Hepatocyte (in vitro differentiated cells): Measurements from ENCODE around the gene VMP1. TPM values are rescaled to one million over a fixed set of nuclear protein-coding genes. Genes with fewer than 3 reads are reported as not detected.
A peak's percentile ranks its signal among the peaks of the same experiment; 100 is the strongest.

ENCODE experiments used
- DNase-seq: peaks from one replicate; pipeline ENCODE4 v3.0.0-alpha.2; 2016; ENCODE audit warnings: low spot score
- H2AFZ ChIP-seq: fragments of 200-600 bp; sonication (generic); 2 replicates; pipeline ENCODE4 v1.6.0; 2016; ENCODE audit warnings: antibody characterized with exemption, mild to moderate bottlenecking
- H3K27ac ChIP-seq: fragments of 200-600 bp; sonication (generic); 2 replicates; pipeline ENCODE4 v1.5.1; 2016; ENCODE audit warnings: mild to moderate bottlenecking
- H3K27me3 ChIP-seq: fragments of 200-600 bp; sonication (generic); 2 replicates; pipeline ENCODE4 v1.6.1; 2016
- H3K36me3 ChIP-seq: fragments of 200-600 bp; sonication (generic); replicated peaks from 2 replicates; pipeline ENCODE4 v1.5.1; 2016; ENCODE audit warnings: low read depth; ENCODE audit not compliant: insufficient read depth
- H3K4me1 ChIP-seq: fragments of 200-600 bp; sonication (generic); 2 replicates; pipeline ENCODE4 v1.5.1; 2016; ENCODE audit warnings: mild to moderate bottlenecking, moderate library complexity; ENCODE audit not compliant: insufficient read depth
- H3K4me2 ChIP-seq: fragments of 200-600 bp; sonication (generic); 2 replicates; pipeline ENCODE4 v1.6.0; 2016
- H3K4me3 ChIP-seq: fragments of 200-600 bp; sonication (generic); 2 replicates; pipeline ENCODE4 v1.5.1; 2016; ENCODE audit warnings: mild to moderate bottlenecking
- H3K79me2 ChIP-seq: fragments of 200-600 bp; sonication (generic); 2 replicates; pipeline ENCODE4 v1.6.0; 2017; ENCODE audit warnings: mild to moderate bottlenecking
- H3K9me2 ChIP-seq: fragments of 200-600 bp; sonication (generic); replicated peaks from 2 replicates; pipeline ENCODE4 v1.6.0; 2017; ENCODE audit warnings: mild to moderate bottlenecking; ENCODE audit not compliant: insufficient read depth
- H3K9me3 ChIP-seq: fragments of 200-600 bp; sonication (generic); 2 replicates; pipeline ENCODE4 v1.5.1; 2016; ENCODE audit warnings: low read depth, mild to moderate bottlenecking
- H4K20me1 ChIP-seq: fragments of 200-600 bp; sonication (generic); 2 replicates; pipeline ENCODE4 v1.6.0; 2016; ENCODE audit warnings: mild to moderate bottlenecking; ENCODE audit not compliant: insufficient read depth, poor library complexity, severe bottlenecking
- CTCF ChIP-seq: fragments of 200-600 bp; sonication (generic); IDR thresholded peaks from 2 replicates; pipeline ENCODE4 v1.5.1; 2016; ENCODE audit warnings: antibody characterized with exemption, mild to moderate bottlenecking; ENCODE audit not compliant: poor library complexity
- EZH2 ChIP-seq: fragments of 200-600 bp; sonication (generic); IDR thresholded peaks from 2 replicates; pipeline ENCODE4 v1.6.1; 2016; ENCODE audit warnings: antibody characterized with exemption, mild to moderate bottlenecking, borderline replicate concordance
- EZH2phosphoT487 ChIP-seq: fragments of 200-600 bp; sonication (generic); IDR thresholded peaks from one replicate; pipeline ENCODE4 v1.6.1; 2018; ENCODE audit warnings: antibody characterized with exemption, mild to moderate bottlenecking, low read depth, moderate library complexity; ENCODE audit not compliant: unreplicated experiment, severe bottlenecking
- WGBS: methylation state at CpG from one replicate; pipeline ENCODE4 v1.1.6; 2016; ENCODE audit warnings: low lambda C conversion rate; ENCODE audit errors: missing lambda C conversion rate; 5-methylcytosine and 5-hydroxymethylcytosine counted together
- polyA plus RNA-seq: library from polyadenylated mRNA; unstranded; fragments of >200 nt; fragmentation: Nextera tagmentation; extraction: Ambion mirVana; gene quantifications from 2 replicates; pipeline ENCODE4 v1.2.1, GENCODE V29; 2016
- total RNA-seq: library from RNA; depleted of rRNA; stranded (reverse); fragments of >200 nt; gene quantifications from 2 replicates; pipeline ENCODE4 v1.2.3, GENCODE V29; 2014

The VMP1 gene
- total and polyA plus RNA-seq, 2 experiments from 2014 or later: 139 to 479 TPM

GRCh38 chr17:59723041-59723440, 15.6 kb downstream of the VMP1 start:
- DNase-seq: no peak
- peak overlapping the region; percentile 66 for H3K27ac ChIP-seq
- H3K4me3 ChIP-seq: no peak overlapping the region
- H3K36me3 ChIP-seq: no peaks in the 10 kb centered on the region
- WGBS: 83% methylated on average over 1 of the region's 1 CpG
- H3K4me1 ChIP-seq: peaks cover 12% of the 10 kb centered on the region
- no peaks in the 10 kb centered on the region for H3K9me3 ChIP-seq
- no peaks in the 10 kb centered on the region for H3K9me2 ChIP-seq
- H4K20me1 ChIP-seq: peaks cover 6% of the 10 kb centered on the region
- no peak for TF ChIP-seq EZH2
- H3K4me2 ChIP-seq: peak overlapping the region; percentile 57
- no peaks in the 10 kb centered on the region for H3K27me3 ChIP-seq
- no peak overlapping the region for H2AFZ ChIP-seq
- peaks cover 98% of the 10 kb centered on the region for H3K79me2 ChIP-seq

GRCh38 chr17:59723607-59724006, 16.2 kb downstream of the VMP1 start:
- H3K4me3 ChIP-seq: no peak overlapping the region
- H3K4me1 ChIP-seq: peaks cover 15% of the 10 kb centered on the region
- no peaks in the 10 kb centered on the region for H3K9me3 ChIP-seq
- peaks cover 6% of the 10 kb centered on the region for H4K20me1 ChIP-seq
- H3K27me3 ChIP-seq: no peaks in the 10 kb centered on the region
- no peaks in the 10 kb centered on the region for H3K36me3 ChIP-seq
- DNase-seq: no peak
- peak overlapping the region; percentile 57 for H3K4me2 ChIP-seq
- H2AFZ ChIP-seq: no peak overlapping the region
- TF ChIP-seq CTCF (no peak), EZH2 (no peak), EZH2phosphoT487 (no peak)
- whole genome bisulfite sequencing: 89% methylated on average over 1 of the region's 1 CpG
- peak overlapping the region; percentile 66 for H3K27ac ChIP-seq
- peaks cover 99% of the 10 kb centered on the region for H3K79me2 ChIP-seq
- no peaks in the 10 kb centered on the region for H3K9me2 ChIP-seq

GRCh38 chr17:59725691-59726090, 18.2 kb downstream of the VMP1 start:
- Histone ChIP-seq H3K4me2 (no peak overlapping the region), H3K9me3 (no peaks in the 10 kb centered on the region), H4K20me1 (peaks cover 6% of the 10 kb centered on the region), H3K4me1 (peaks cover 15% of the 10 kb centered on the region), H3K36me3 (no peaks in the 10 kb centered on the region), H3K9me2 (no peaks in the 10 kb centered on the region), H3K4me3 (no peak overlapping the region), H3K27me3 (no peaks in the 10 kb centered on the region), H3K27ac (no peak overlapping the region), H2AFZ (no peak overlapping the region), H3K79me2 (peaks cover 94% of the 10 kb centered on the region)
- no peak for TF ChIP-seq EZH2phosphoT487
- TF ChIP-seq CTCF: no peak
- TF ChIP-seq EZH2: no peak
- WGBS: 64% methylated on average over 2 of the region's 2 CpGs
- no peak for DNase-seq

- Histone ChIP-seq H3K36me3 (no peaks in the 10 kb centered on the region), H2AFZ (no peak overlapping the region), H4K20me1 (peaks cover 6% of the 10 kb centered on the region), H3K4me2 (no peak overlapping the region), H3K27me3 (no peaks in the 10 kb centered on the region), H3K9me3 (no peaks in the 10 kb centered on the region), H3K4me3 (no peak overlapping the region), H3K79me2 (peaks cover 91% of the 10 kb centered on the region), H3K4me1 (peaks cover 15% of the 10 kb centered on the region), H3K9me2 (no peaks in the 10 kb centered on the region), H3K27ac (no peak overlapping the region)
- no peak for TF ChIP-seq CTCF
- WGBS: 100% methylated on average over 1 of the region's 1 CpG
- DNase-seq: no peak
Observed at GRCh38 chr17:59727817-59728533, 20.5 kb downstream of the VMP1 start.
